HCT116 (cell line): ENCODE results near the gene PAQR7.

ENCODE experiments used
- CEBPB ChIP-seq: IDR thresholded peaks from 2 replicates; pipeline ENCODE4 v1.6.1; 2012; ENCODE audit warnings: low read depth
- EGR1 ChIP-seq: IDR thresholded peaks from 2 replicates; pipeline ENCODE4 v1.6.1; 2012; ENCODE audit warnings: low read depth
- ELF1 ChIP-seq: IDR thresholded peaks from 2 replicates; pipeline ENCODE4 v1.6.1; 2012; ENCODE audit warnings: low read depth, borderline replicate concordance
- EZH2 ChIP-seq: fragments of 200-600 bp; sonication (generic); IDR thresholded peaks from 2 replicates; pipeline ENCODE4 v1.6.1; 2017; ENCODE audit warnings: antibody characterized with exemption, mixed run types
- EZH2phosphoT487 ChIP-seq: fragments of 200-600 bp; IDR thresholded peaks from 2 replicates; pipeline ENCODE4 v1.6.1; 2018; ENCODE audit warnings: antibody characterized with exemption, borderline replicate concordance
- FOSL1 ChIP-seq: IDR thresholded peaks from 2 replicates; pipeline ENCODE4 v1.6.1; 2012; ENCODE audit warnings: low read depth
- JUND ChIP-seq: IDR thresholded peaks from 2 replicates; pipeline ENCODE4 v1.6.1; 2012
- POLR2A ChIP-seq: IDR thresholded peaks from 2 replicates; pipeline ENCODE4 v1.7.0; 2011; ENCODE audit warnings: borderline replicate concordance; ENCODE audit not compliant: insufficient read depth, insufficient read length; ENCODE audit errors: extremely low read depth
- POLR2AphosphoS5 ChIP-seq: IDR thresholded peaks from 2 replicates; pipeline ENCODE4 v1.6.1; 2011; ENCODE audit warnings: mild to moderate bottlenecking, low read depth, low read length, moderate library complexity
- RAD21 ChIP-seq: IDR thresholded peaks from 2 replicates; pipeline ENCODE4 v1.6.1; 2012; ENCODE audit warnings: low read depth, mild to moderate bottlenecking
- TF ChIP-seq, protein P1 (sequence below), 3 experiments: fragments of 200-600 bp in 1 of 3; sonication (generic) in 1 of 3; IDR thresholded peaks in 2 of 3; conservative IDR thresholded peaks in 1 of 3; 2 replicates each; pipeline ENCODE4 v1.5.1; 2012 to 2017; ENCODE audit warnings: low read depth in 2 of 3, low read length in 2 of 3, antibody characterized with exemption in 1 of 3, borderline replicate concordance in 1 of 3, control low read depth in 1 of 3, mild to moderate bottlenecking in 1 of 3, mixed read lengths in 1 of 3, mixed run types in 1 of 3, moderate library complexity in 1 of 3; ENCODE audit not compliant: insufficient read depth in 1 of 3
- TF ChIP-seq, protein P2 (sequence below): IDR thresholded peaks from 2 replicates; pipeline ENCODE4 v1.6.1; 2012
- TF ChIP-seq, protein P3 (sequence below): IDR thresholded peaks from 2 replicates; pipeline ENCODE4 v1.6.1; 2012; ENCODE audit warnings: low read depth
- TF ChIP-seq, protein P4 (sequence below): IDR thresholded peaks from 2 replicates; pipeline ENCODE4 v1.6.1; 2012

DNA sequence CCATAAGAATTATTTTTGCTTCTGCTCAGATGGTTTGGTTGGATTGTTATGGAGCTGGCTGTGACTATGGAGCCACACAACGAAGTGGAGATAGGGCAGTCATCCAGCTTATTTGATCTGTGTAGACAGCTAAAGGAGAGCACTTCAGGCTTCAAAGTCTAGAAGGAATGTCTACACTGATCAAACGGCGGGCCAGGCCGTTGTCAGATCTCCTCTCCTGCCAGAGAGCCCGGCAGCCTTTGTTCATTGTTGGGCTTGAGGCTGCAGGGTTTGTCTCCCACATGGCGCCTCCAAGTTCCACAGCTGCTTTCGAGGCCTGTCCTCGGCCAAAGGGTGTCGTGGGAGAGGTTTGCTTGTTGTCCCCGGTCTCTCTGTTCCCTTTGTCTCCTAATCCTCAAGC is 33.5 kb upstream of the PAQR7 start:
- TF ChIP-seq, protein P1, sequence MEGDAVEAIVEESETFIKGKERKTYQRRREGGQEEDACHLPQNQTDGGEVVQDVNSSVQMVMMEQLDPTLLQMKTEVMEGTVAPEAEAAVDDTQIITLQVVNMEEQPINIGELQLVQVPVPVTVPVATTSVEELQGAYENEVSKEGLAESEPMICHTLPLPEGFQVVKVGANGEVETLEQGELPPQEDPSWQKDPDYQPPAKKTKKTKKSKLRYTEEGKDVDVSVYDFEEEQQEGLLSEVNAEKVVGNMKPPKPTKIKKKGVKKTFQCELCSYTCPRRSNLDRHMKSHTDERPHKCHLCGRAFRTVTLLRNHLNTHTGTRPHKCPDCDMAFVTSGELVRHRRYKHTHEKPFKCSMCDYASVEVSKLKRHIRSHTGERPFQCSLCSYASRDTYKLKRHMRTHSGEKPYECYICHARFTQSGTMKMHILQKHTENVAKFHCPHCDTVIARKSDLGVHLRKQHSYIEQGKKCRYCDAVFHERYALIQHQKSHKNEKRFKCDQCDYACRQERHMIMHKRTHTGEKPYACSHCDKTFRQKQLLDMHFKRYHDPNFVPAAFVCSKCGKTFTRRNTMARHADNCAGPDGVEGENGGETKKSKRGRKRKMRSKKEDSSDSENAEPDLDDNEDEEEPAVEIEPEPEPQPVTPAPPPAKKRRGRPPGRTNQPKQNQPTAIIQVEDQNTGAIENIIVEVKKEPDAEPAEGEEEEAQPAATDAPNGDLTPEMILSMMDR (IDR thresholded peaks at IDR 0.05 in 2 of 3, conservative IDR thresholded peaks at IDR 0.05 in 1 of 3; ENCODE audit: borderline replicate concordance in 1 of 3, insufficient read depth in 1 of 3, low read depth in 2 of 3, low read length in 2 of 3): no peak
- TF ChIP-seq EZH2 (no peak), JUND (no peak), RAD21 (no peak), CEBPB (no peak), POLR2A (no peak), POLR2AphosphoS5 (no peak), EZH2phosphoT487 (no peak), EGR1 (no peak), ELF1 (no peak), FOSL1 (no peak)
- TF ChIP-seq, protein P2, sequence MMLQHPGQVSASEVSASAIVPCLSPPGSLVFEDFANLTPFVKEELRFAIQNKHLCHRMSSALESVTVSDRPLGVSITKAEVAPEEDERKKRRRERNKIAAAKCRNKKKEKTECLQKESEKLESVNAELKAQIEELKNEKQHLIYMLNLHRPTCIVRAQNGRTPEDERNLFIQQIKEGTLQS: no peak
- TF ChIP-seq, protein P3, sequence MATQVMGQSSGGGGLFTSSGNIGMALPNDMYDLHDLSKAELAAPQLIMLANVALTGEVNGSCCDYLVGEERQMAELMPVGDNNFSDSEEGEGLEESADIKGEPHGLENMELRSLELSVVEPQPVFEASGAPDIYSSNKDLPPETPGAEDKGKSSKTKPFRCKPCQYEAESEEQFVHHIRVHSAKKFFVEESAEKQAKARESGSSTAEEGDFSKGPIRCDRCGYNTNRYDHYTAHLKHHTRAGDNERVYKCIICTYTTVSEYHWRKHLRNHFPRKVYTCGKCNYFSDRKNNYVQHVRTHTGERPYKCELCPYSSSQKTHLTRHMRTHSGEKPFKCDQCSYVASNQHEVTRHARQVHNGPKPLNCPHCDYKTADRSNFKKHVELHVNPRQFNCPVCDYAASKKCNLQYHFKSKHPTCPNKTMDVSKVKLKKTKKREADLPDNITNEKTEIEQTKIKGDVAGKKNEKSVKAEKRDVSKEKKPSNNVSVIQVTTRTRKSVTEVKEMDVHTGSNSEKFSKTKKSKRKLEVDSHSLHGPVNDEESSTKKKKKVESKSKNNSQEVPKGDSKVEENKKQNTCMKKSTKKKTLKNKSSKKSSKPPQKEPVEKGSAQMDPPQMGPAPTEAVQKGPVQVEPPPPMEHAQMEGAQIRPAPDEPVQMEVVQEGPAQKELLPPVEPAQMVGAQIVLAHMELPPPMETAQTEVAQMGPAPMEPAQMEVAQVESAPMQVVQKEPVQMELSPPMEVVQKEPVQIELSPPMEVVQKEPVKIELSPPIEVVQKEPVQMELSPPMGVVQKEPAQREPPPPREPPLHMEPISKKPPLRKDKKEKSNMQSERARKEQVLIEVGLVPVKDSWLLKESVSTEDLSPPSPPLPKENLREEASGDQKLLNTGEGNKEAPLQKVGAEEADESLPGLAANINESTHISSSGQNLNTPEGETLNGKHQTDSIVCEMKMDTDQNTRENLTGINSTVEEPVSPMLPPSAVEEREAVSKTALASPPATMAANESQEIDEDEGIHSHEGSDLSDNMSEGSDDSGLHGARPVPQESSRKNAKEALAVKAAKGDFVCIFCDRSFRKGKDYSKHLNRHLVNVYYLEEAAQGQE: no peak
- TF ChIP-seq, protein P4, sequence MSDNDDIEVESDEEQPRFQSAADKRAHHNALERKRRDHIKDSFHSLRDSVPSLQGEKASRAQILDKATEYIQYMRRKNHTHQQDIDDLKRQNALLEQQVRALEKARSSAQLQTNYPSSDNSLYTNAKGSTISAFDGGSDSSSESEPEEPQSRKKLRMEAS: no peak
